ENCODE measurements around the gene PTCH1.

DNA sequence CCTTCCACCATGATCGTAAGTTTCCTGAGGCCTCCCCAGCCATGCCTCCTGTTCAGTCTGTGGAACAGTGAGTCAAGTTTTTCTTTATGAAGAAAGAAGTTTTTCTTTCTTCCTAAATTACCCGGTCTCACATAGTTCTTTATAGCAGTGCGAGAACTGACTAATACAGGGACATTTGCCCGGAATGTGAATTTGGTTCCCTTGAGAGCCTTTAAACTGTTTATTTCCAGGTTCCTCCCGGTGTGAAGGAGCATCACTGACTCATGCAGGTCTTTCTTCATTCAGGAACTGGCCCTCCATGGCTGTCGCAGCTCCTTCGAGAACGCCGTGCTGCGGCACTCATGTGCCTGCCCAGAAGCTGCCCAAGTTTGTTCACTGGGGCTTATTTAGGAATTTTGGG, 87.7 kb downstream of the PTCH1 start:
- TF ChIP-seq CTCF (IDR thresholded peaks at IDR 0.05) (no peak), EZH2 (IDR thresholded peaks at IDR 0.05; ENCODE audit: borderline replicate concordance, insufficient read depth, low read depth, low read length, poor library complexity, severe bottlenecking) (no peak)

All from B cell (primary cell).